Left ventricle myocardium inferior (tissue), 1 donor: Measurements from ENCODE around the gene GAB2. TPM values are rescaled to one million over a fixed set of nuclear protein-coding genes. Genes with fewer than 3 reads are reported as not detected.

ENCODE experiments used
- DNase-seq: peaks from one replicate; pipeline ENCODE4 v3.0.0-alpha.2; 2020
- H3K27ac ChIP-seq: fragments of 200-600 bp; replicated peaks from 2 replicates; pipeline ENCODE4 v1.8.0; 2021
- H3K27me3 ChIP-seq: fragments of 200-600 bp; 2 replicates; pipeline ENCODE4 v1.8.0; 2021; ENCODE audit warnings: low read depth
- H3K36me3 ChIP-seq: fragments of 200-600 bp; 2 replicates; pipeline ENCODE4 v1.8.0; 2021
- H3K4me1 ChIP-seq: fragments of 200-600 bp; 2 replicates; pipeline ENCODE4 v1.8.0; 2021
- H3K4me3 ChIP-seq: fragments of 200-600 bp; 2 replicates; pipeline ENCODE4 v1.8.0; 2021; ENCODE audit warnings: mild to moderate bottlenecking, moderate library complexity
- H3K9me3 ChIP-seq: fragments of 200-600 bp; replicated peaks from 2 replicates; pipeline ENCODE4 v1.8.0; 2021
- CTCF ChIP-seq: fragments of 200-600 bp; IDR thresholded peaks from 2 replicates; pipeline ENCODE4 v1.8.0; 2021; ENCODE audit warnings: antibody characterized with exemption, mild to moderate bottlenecking, borderline replicate concordance
- intact Hi-C: fragments of 100-400 bp; cut with micrococcal nuclease; formaldehyde crosslinking; loops from one replicate; pipeline ENCODE4 v1.11.0; 2022
- total RNA-seq: library from RNA; stranded (reverse); fragmentation: NEBNext Ultra II Directional; extraction: Animal tissue kit (Norgen Biotek cat#: 25700); gene quantifications from one replicate; pipeline ENCODE4 v1.2.1, GENCODE V29; 2021
- donor health status: DM: no; HTN: yes; CAD: no; lungs with severe emphysema.

GAB2 gene
- total RNA-seq, 1 donor from 2014 or later: 27.4 TPM

GRCh38 chr11:78405805-78406204 lies 11.8 kb downstream of the GAB2 start:
- no peaks in the 10 kb centered on the region for H3K27me3 ChIP-seq
- no peak overlapping the region for H3K27ac ChIP-seq
- peaks cover 32% of the 10 kb centered on the region for H3K9me3 ChIP-seq
- no peak for TF ChIP-seq CTCF
- H3K36me3 ChIP-seq: peaks cover 7% of the 10 kb centered on the region
- DNase-seq: no peak
- H3K4me1 ChIP-seq: peaks cover 23% of the 10 kb centered on the region
- intact Hi-C loops: no loop called here
- H3K4me3 ChIP-seq: no peak overlapping the region

DNA sequence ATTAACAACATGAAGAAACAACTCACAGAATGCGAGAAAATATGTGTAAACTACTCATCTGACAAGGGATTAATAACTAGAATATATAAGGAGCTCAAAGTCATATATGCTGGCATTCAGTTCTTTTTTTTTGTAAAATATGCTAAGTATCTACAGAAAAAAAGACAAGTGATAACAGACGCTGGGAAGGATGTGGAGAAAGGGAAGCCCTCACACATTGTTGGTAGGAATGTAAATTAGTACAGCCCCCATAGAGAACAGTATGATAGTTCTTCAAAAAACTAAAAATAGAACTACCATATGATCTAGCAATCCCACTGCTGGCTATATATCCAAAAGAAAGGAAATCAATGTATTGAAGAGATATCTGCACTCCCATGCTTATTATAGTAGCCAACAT lies 13.8 kb downstream of the GAB2 start:
- intact Hi-C loops: no loop called here
- peaks cover 40% of the 10 kb centered on the region for H3K4me1 ChIP-seq
- TF ChIP-seq CTCF: no peak
- no peak overlapping the region for H3K4me3 ChIP-seq
- H3K27me3 ChIP-seq: no peaks in the 10 kb centered on the region
- no peak for DNase-seq
- peaks cover 12% of the 10 kb centered on the region for H3K9me3 ChIP-seq
- H3K27ac ChIP-seq: no peak overlapping the region
- H3K36me3 ChIP-seq: no peaks in the 10 kb centered on the region

DNA sequence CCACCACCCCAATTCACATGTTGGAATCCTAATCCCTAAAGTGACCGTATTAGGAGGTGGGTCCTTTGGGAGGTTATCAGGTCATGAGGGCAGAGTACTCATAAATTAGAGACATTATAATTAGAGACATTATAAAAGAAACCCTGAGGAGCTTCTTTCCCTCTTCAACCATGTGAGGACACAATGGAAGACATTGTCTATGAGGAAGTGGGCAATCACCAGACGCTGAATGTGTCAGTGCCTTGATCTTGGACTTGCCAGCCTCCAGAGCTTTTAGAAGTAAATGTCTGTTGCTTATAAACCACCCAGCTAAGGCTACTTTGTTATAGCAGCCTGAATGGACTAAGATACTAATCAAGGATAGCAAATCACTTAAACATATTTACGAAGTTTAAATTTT lies 14.8 kb downstream of the GAB2 start:
- intact Hi-C loops: no loop called here
- Histone ChIP-seq H3K36me3 (no peaks in the 10 kb centered on the region), H3K4me1 (peaks cover 48% of the 10 kb centered on the region), H3K4me3 (no peak overlapping the region), H3K27me3 (no peaks in the 10 kb centered on the region), H3K9me3 (peaks cover 6% of the 10 kb centered on the region), H3K27ac (no peak overlapping the region)
- no peak for DNase-seq
- TF ChIP-seq CTCF: no peak

- Histone ChIP-seq H3K9me3 (no peaks in the 10 kb centered on the region), H3K4me3 (no peak overlapping the region), H3K4me1 (peaks cover 70% of the 10 kb centered on the region), H3K27ac (no peak overlapping the region), H3K27me3 (no peaks in the 10 kb centered on the region), H3K36me3 (no peaks in the 10 kb centered on the region)
- TF ChIP-seq CTCF: no peak
- no peak for DNase-seq
- intact Hi-C loops: no loop called here
Observed at GRCh38 chr11:78400702-78401101, 16.9 kb downstream of the GAB2 start.

- H3K27ac ChIP-seq: no peak overlapping the region
- intact Hi-C loops: no loop called here
- no peak overlapping the region for H3K4me3 ChIP-seq
- no peaks in the 10 kb centered on the region for H3K9me3 ChIP-seq
- H3K27me3 ChIP-seq: no peaks in the 10 kb centered on the region
- no peak for DNase-seq
- H3K36me3 ChIP-seq: no peaks in the 10 kb centered on the region
- peaks cover 73% of the 10 kb centered on the region for H3K4me1 ChIP-seq
- no peak for TF ChIP-seq CTCF
Observed at GRCh38 chr11:78400116-78400515, 17.5 kb downstream of the GAB2 start.

DNA sequence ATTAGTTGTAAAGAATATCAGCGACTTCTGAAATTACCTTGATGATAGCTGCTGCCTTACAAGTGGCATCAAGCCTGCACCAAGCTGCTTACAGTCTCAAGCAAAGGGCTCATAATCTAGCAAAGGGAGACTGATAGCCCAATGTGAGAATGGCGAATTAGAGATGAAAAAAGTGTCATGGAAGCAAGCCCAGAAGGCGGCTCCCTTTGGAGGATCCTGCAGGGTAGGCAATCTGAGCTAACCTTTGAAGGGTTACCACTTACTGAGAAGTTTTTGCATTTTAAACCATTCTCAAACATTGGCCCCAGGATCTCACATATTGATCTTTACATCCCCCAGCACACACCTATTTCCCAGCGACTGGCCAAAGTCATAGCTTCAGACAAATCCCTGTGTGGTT lies 18.5 kb downstream of the GAB2 start:
- no peak for DNase-seq
- no peak for TF ChIP-seq CTCF
- intact Hi-C loops: no loop called here
- Histone ChIP-seq H3K4me1 (peaks cover 72% of the 10 kb centered on the region), H3K27ac (no peak overlapping the region), H3K27me3 (no peaks in the 10 kb centered on the region), H3K4me3 (no peak overlapping the region), H3K36me3 (no peaks in the 10 kb centered on the region), H3K9me3 (no peaks in the 10 kb centered on the region)
